HCT116 (cell line): ENCODE results near the gene KCND1. TPM values are rescaled to one million over a fixed set of nuclear protein-coding genes. Genes with fewer than 3 reads are reported as not detected.

Experiments
- total RNA-seq: library from RNA; stranded (reverse); gene quantifications from one replicate; pipeline ENCODE4 v1.2.1, GENCODE V29; 2021; ENCODE audit not compliant: unreplicated experiment

The KCND1 gene
- total RNA-seq, 1 experiment from 2014 or later = 5.5 TPM

Other genes with a start within 250 kb of the KCND1 start
- not detected for gene GLOD5, start 210.1 kb downstream of the KCND1 start, total RNA-seq
- 0.34 TPM for gene GATA1, start 185.3 kb downstream of the KCND1 start, total RNA-seq
- 79.9 TPM for gene HDAC6, start 169.8 kb downstream of the KCND1 start, total RNA-seq
- gene ERAS, start 145.3 kb downstream of the KCND1 start, total RNA-seq = not detected
- 0.22 TPM for gene PCSK1N, start 136.2 kb downstream of the KCND1 start, total RNA-seq
- 41.7 TPM for gene TIMM17B, start 74.1 kb downstream of the KCND1 start, total RNA-seq
- 67.1 TPM for gene PQBP1, start 73.9 kb downstream of the KCND1 start, total RNA-seq
- gene SLC35A2, start 60.2 kb downstream of the KCND1 start, total RNA-seq = 35.0 TPM
- 15.6 TPM for gene PIM2, start 52.8 kb downstream of the KCND1 start, total RNA-seq
- 42.6 TPM for gene OTUD5, start 14.2 kb downstream of the KCND1 start, total RNA-seq
- gene GRIPAP1, start 30.4 kb upstream of the KCND1 start, total RNA-seq = 39.4 TPM
- 17.1 TPM for gene TFE3, start 71.5 kb upstream of the KCND1 start, total RNA-seq
- 13.5 TPM for gene CCDC120, start 87.2 kb upstream of the KCND1 start, total RNA-seq
- 18.8 TPM for gene PRAF2, start 102.2 kb upstream of the KCND1 start, total RNA-seq
- 41.7 TPM for gene WDR45, start 108.0 kb upstream of the KCND1 start, total RNA-seq
- gene GPKOW, start 151.9 kb upstream of the KCND1 start, total RNA-seq = 21.7 TPM
- 2.6 TPM for gene MAGIX, start 190.9 kb upstream of the KCND1 start, total RNA-seq
- 207 TPM for gene PLP2, start 200.1 kb upstream of the KCND1 start, total RNA-seq
- gene PRICKLE3, start 214.5 kb upstream of the KCND1 start, total RNA-seq = 27.8 TPM
- 1.2 TPM for gene SYP, start 228.3 kb upstream of the KCND1 start, total RNA-seq